Islet of Langerhans (tissue), 1 donor: ENCODE results near the gene ZNF536.
"Not testable (repeated sequence)": the region's sequence is repeated elsewhere in the genome, so short reads cannot be mapped to it uniquely, and the experiment has no call there.

Experiments used
- FAIRE-seq: peaks from one replicate; lab custom pipeline; 2011; peaks lifted over from hg19 to GRCh38; lab: Jason Lieb, UNC

Gene ZNF536

GRCh38 chr19:30419568-30420180 lies 47.5 kb downstream of the ZNF536 start:
- no peak for FAIRE-seq

DNA sequence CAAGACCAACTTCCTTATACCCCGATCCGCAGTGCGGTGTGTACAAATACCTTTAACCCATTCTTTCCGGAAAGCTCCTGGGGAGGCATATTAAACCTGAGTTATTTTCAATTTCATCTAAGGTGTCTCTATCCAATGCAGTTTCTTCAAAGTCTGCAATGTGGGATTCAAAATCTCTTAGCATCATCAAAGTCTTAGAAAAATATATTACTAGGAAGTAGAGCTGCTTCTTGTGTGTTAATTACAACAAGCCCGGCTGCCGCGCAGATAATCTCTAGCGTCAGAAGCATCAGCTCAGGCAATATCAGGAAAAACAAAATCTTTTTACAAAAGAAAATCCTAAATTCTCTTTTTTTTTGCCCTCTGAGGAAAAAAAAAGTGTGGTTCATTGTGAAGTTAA lies 48.1 kb downstream of the ZNF536 start:
- FAIRE-seq, result no peak

- FAIRE-seq, result no peak
These were observed 48.7 kb downstream of the ZNF536 start for GRCh38 chr19:30420881-30421280.

GRCh38 chr19:30421571-30421970 lies 49.4 kb downstream of the ZNF536 start:
- no peak for FAIRE-seq

DNA sequence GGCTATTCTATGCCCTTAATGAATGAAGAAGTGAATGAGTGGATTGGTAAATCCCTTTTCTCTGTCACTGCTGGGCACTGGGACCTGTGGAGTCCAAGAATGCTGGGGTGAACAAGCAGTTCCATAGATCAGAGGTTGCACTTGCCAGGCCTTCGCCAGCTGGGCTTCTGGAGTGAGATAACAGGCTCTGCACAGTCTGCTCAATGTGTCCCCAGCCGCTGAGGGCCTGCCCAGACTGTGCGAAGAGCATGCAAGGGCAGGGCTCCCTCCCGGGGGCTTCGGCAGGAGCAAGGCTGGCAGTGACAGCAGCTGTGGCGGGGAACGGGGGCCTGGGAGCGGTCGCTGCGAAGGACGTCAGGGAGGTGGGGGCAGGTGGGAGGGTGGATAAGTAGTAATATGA lies 51.3 kb downstream of the ZNF536 start:
- FAIRE-seq, result no peak

GRCh38 chr19:30425885-30426838 lies 54.0 kb downstream of the ZNF536 start:
- FAIRE-seq, result no peak

DNA sequence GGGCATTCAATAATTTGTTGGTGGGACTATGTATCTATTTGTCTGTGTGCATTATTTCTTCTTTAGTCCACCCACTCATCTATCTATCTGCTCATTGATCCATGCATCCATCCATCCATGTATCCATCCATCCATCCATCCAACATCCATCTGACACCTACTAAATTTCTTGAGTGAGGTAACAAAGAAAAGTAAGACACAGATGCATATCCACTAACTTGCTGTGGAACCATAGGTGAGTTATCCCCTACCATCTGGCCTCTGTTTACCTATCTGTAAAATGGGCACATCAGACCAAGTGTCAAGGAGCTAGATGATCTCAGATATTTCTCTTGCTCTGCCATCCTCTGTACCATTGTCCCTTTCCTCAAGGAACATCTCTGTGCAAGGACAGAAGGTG lies 54.7 kb downstream of the ZNF536 start:
- FAIRE-seq, result no peak

- FAIRE-seq, result no peak
These were observed 56.0 kb downstream of the ZNF536 start for GRCh38 chr19:30428092-30428680.

- no peak for FAIRE-seq
These were observed 56.7 kb downstream of the ZNF536 start for GRCh38 chr19:30428844-30429243.

DNA sequence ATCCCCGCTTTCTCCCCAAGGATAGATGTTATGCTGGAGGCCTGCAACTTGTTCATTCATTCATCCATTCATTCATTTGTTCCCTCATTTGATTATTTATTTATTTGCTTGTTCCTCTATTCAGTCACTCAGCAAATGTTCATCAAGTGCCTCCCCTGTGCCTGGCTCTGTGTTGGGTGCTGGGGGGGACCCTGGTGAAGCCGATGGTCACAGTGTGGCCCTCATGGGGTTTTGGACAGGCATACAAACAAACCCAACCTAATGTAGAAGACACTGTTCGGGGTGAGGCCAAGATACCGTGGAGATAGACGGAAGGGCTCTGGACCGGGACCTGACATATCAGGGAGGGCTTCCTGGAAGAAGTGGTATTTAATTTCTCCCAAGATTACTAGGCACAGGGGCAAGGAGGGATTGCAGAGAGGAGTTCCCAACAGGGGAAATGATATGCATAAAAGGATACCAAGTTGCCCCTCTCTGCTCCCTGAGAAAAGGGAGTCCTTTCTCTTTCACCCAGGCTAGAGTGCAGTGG lies 58.1 kb downstream of the ZNF536 start:
- no peak for FAIRE-seq

DNA sequence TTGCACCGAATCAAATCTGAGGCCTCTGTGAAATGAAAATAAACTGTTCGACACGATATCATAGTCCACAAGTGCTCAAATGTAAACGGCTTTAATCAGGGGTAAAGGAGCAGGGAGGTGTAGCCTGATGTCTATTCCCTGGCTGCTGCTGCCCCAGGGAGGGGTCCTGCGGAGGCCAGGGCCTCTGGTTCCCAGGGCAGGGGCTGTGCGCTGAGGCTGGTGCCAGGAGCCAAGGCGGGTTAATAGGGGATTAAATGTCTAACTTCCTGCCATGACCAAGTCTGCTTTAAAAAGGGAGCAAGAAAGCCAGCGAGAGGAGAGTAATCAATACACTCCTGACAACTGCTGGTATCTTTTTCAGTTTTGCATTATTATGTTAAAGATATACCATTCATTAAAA lies 59.4 kb downstream of the ZNF536 start:
- no peak for FAIRE-seq

- FAIRE-seq, result no peak
These were observed 62.8 kb downstream of the ZNF536 start for GRCh38 chr19:30434797-30435594.

- no peak for FAIRE-seq
These were observed 65.7 kb downstream of the ZNF536 start for GRCh38 chr19:30437869-30438268.

DNA sequence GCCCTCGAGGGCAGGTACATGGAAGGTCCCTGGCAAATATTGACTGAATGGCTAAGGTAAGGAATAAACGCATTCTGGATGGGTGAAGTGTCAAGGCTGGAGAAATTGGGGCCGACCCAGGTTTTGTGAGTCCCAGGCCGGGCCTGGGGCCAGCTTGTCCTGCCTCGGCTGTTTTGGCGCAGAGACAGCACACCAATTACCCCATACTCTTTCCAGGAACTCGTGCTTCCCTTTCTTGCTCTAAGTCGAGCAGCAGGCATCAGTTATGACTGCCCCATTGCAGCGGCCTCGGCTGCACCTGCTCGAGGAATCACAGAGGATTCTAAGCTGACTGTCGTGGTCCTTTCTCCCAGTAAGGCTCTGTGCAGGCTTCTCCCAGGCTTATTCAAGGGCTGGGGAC lies 67.1 kb downstream of the ZNF536 start:
- FAIRE-seq, result no peak

GRCh38 chr19:30441011-30441410 lies 68.8 kb downstream of the ZNF536 start:
- no peak for FAIRE-seq

- FAIRE-seq, result no peak
These were observed 70.5 kb downstream of the ZNF536 start for GRCh38 chr19:30442674-30443073.

GRCh38 chr19:30443531-30444252 lies 71.5 kb downstream of the ZNF536 start:
- no peak for FAIRE-seq

GRCh38 chr19:30444253-30444671 lies 72.1 kb downstream of the ZNF536 start:
- no peak for FAIRE-seq

GRCh38 chr19:30444686-30445232 lies 72.6 kb downstream of the ZNF536 start:
- FAIRE-seq, result no peak

- FAIRE-seq, result no peak
These were observed 73.2 kb downstream of the ZNF536 start for GRCh38 chr19:30445385-30445784.

GRCh38 chr19:30446120-30446519 lies 73.9 kb downstream of the ZNF536 start:
- FAIRE-seq, result not testable (repeated sequence)
